GM18526 (cell line): ENCODE measurements around the gene PHTF2.

Experiments
- POLR2A ChIP-seq: IDR thresholded peaks from 3 replicates; pipeline ENCODE4 v1.6.1; 2011; ENCODE audit not compliant: insufficient read length; ENCODE audit errors: extremely low read depth

PHTF2 gene

DNA sequence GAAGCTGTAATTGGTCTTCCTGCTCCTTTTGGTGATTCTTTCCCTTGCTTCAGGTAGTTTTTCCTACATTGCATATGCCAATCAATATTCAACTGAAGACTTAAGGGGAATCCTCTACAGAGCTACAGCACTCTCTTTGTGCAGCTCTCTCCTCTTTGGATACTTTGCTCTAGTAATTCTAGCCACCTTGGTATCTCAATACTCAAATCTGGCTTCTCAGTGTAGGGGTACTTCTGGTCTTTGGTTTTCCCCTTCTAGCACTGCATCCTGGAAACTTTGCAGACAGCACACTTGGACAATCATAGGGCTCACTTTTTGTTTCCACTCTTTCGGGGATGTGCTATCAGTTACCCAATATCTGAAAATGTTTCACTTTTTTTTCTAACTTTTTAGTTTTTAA, 9.9 kb downstream of the PHTF2 start:
- no peak for TF ChIP-seq POLR2A

DNA sequence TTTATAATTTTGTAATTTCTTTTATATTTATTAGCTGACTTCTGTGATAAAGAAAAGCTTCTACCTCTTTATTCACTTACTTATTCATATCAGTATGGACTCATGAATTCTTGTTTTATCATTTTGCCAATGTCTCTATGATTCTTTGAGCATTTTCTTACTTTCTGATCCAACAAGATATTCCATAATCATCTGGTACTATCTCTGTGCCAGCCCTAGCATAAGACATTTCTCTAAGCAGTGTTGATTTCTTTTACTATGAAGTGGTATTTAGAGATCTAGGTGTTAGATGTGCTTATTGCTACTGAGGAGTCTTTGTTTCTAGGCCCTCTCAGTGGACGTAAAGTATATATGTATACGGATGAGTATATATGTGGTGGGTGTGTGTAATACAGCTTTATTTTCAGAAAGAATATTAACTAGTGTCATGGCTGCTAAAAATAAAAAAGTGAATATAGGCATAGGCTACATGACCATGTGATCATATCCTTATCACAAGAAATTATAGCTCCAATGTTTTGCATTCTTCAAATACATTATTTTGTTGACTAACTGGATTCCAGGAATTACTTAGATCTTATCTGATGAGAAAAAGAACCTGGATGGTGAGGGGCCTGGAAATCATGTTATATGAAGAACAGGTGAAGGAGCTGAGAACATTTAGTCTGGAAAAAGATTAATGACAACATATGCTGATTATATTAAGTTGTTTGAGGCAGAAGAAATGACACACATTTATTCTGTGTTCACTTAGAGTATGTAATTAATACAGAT, 13.1 kb downstream of the PHTF2 start:
- no peak for TF ChIP-seq POLR2A

DNA sequence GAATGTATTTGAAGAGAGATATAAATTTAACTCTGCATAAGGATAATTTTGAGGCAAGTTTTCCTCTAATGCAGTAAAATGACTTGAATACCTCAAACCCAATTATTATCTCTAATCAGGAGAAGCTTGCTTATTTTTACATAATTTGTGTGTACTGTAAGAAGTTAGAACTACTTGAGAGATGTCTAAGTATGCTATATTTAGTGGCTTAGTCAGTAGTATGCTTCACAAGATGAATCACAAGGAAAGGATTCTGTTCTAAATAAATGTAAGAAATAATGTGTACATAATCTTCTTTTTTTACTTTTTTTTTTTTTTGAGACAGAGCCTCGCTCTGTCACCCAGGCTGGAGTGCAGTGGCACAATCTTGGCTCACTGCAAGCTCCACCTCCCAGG, 13.7 kb downstream of the PHTF2 start:
- TF ChIP-seq POLR2A = no peak

DNA sequence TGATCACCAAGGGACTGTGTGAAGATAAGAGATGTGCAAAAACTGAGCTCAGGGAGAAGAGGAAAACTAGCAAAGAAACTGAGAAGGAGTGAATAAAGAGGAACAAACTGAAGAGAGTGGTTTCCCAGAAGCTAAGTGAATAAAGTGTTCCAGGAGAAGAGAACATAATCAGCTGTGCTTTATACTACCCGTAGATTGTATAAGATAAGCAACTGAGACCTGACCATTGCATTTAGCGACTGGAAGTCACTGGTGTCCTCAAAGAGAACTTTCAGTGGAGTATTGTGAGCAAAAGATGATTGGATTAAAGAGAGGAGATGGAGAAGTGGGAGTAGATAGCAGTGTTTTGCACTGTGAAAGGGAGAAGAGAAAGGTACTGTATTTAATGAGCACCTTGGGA, 14.6 kb downstream of the PHTF2 start:
- TF ChIP-seq POLR2A = no peak

DNA sequence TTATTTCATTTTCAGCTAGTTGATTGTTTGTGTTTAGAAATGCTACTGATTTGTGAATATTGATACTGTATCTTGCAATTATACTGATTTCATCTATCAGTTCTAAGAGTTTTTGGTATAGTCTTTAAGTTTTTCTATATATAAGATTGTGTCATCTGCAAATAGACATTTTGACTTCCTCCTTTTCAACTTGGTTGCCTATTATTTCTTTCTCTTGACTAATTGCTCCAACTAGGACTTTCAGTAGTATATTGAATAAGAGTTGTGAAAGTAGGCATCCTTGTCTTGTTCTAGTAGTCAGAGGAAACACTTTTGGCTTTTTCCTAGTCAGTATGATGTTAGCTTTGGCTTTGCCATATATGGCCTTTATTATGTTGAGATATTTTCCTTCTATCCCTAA, 20.4 kb downstream of the PHTF2 start:
- TF ChIP-seq POLR2A = no peak

DNA sequence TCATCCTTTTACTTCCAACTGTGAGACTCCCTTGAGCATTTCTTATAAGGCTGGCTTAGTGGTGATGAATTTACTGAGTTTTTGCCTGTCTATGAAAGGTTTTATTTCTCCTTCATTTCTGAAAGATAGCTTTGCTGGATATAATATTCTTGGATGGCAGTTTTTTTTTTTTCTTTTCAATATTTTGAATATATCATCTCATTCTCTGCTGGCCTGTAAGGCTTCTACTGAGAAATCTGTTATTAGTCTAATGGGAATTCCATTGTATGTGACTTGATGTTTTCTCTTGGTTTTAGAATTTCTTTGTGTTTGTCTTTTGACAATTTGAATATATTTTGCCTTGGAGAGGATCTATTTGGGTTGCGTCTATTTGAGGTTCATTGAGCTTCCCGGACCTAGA, 22.4 kb downstream of the PHTF2 start:
- TF ChIP-seq POLR2A = no peak

DNA sequence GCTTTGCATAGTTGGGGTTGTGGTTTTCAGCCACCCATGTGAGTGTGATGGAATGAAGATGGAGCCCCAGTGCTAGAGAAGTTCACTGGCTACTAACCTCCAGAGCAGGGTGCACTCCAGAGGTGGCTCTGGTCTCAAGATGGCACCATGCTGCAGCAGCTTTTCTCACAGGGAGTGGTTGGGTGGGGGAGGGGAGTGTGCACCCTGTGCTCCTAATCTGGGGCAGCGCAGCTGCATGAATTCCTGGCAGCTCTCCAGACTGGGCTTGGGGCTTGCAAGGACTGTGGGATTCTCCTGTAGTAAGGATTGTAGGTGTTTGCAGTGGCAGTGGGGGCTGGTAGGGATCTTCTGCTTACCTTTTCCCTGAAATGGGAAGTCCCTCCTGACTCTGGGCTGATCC, 23.7 kb downstream of the PHTF2 start:
- no peak for TF ChIP-seq POLR2A

DNA sequence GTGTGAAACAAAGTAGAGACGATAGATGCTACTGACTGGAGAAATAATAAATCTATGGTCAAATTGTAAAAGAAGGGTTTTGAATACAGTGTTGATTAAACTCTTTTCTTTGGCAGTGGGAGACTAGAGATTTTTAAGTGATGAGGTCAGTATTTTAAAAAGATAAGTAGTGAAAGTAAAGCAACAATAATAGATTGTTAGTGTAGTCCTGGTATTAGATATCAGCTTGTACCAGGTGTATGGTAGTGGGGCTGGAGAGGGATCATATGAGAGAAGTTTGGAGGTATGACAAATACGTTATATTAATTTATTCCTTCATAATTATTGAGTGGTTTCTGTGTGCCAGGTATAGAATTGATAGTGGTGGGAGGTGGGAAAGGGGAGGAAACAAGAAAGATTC, 25.2 kb downstream of the PHTF2 start:
- TF ChIP-seq POLR2A = no peak

DNA sequence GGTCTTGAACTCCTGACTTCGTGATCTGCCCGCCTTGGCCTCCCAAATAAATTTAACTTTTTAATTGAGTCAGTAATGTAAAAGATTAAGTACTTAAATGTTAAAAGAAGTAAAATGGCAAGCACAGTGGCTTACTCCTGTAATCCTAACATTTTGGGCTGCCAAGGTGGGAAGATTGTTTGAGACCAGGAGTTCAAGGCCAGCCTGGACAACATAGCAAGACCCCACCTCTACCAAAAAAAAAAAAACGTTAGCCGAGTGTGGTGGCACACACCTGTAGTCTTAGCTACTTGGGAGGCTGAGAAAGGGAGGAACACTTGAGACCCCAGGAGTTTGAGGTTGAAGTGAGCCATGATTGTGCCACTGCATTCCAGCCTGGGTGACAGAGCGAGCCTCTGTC, 26.1 kb downstream of the PHTF2 start:
- TF ChIP-seq POLR2A = no peak

DNA sequence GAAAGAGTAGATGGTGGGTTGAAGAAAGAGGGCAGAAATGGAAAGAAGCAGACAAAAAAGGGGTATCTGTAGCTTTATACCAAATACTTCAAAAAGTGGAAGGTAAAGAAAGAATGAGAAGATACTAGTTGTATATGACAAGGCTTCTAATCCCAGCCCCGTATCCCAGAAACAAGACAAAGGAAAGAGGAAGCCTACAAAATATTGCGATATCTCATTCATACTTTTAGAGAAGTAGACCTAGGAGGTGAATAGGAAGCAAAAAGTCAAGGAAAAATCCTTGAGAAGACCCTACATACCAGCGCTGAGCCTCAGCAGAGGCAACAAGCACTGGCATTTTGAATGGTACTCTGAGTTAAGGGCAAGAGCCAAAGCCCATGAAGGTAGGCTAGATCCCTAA, 26.6 kb downstream of the PHTF2 start:
- no peak for TF ChIP-seq POLR2A

DNA sequence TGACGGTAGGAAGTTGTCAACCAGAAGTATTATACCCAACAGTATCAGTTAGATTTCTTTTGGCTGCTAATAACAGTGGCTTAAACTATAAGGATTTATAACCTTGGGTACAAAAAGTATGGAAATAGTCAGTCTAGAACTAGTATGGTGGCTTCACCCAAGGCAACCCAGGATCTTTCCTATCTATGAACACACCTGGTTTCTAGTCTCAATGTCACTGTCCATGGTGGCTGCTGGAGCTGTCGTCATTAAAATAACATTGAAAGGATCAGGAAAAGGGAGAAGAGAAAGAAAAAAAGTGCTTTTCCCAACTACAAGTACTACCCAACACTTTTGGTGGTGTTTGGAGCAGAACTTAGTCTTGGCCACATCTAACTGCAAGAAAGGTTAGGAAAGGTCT, 27.7 kb downstream of the PHTF2 start:
- no peak for TF ChIP-seq POLR2A

DNA sequence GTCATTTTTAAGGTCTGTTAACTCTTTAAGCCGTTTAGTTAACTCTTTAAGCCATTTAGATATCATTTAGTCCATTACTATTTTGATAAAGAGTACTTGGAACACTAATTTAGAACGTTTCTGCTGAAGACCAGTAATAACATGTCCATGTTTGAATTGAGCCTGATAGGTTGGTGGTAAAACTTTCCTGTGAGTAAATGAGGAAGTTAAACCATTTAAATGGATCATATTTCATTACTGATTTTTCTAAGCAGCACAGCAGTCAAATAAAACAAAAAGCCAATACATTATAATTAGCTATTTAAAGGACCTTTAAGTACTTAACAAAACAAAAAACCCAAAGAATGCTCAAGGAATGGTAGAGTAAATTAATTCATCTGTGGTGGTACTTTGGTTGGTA, 29.4 kb downstream of the PHTF2 start:
- no peak for TF ChIP-seq POLR2A

DNA sequence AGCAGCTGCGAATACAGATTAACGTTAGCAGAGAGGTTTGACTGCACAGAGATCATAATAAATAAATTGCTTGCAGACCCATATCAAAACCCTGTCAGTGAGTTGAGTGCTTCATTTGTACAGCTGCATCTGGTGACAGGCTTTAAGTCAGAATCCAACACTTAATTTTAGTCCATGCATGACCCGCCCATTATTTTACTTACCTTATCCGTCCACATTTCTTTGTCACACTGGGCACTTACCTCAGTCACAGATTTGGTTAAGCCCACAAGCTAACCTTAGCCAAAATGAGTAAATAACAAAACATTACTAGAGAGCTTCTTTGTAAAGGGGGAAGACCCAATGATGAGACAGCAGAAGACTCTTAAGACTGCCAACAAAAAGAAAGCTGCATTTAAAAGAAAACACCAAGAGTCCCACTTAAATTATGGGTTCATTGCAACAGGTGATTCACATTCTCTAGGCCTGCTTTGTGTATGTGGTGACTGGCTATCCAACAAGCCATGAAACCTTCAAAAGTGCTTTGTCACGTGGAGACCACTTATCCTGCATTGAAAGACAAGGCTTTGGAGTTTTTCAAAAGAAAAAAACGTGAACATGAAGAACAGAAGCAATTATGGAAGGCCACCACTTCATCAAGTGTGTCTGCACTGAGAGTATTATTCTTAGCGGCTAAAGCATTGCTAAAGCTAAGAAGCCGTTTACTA, 32.2 kb downstream of the PHTF2 start:
- no peak for TF ChIP-seq POLR2A

DNA sequence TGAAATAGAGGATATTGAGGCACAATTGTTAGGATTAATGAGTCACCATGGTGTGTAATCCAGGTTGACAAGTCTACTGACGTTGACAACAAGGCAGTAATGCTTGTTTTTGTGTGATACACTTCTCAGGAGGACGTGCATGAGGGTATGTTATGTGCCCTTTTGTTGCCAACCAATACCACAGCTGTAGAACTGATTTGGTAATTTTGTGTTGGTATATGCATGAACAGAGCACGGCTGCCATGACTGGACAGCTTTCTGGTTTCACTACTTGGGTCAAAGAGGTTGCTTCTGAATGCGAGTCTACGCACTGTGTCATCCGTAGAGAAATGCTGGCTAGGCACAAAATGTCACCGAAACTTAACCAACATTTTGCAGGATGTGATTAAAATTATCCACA, 32.9 kb downstream of the PHTF2 start:
- TF ChIP-seq POLR2A = no peak

DNA sequence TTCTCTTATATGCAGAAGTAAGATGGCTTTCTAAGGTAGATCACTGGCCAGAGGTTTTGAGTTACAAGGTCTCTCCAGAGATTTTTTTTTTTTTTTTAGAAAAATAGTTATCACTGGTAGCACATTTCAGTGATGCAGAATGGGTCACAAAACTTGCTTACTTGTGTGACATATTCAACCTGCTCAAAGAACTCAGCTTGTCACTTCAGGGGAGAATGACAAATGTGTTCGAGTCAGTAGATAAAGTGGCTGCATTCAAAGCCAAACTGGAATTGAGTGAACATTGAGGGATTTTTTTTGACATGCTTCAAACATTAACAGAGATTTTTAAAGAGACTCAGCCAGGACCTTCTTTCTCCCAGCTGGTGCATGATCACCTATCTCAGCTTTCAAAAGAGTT, 33.4 kb downstream of the PHTF2 start:
- TF ChIP-seq POLR2A = no peak

DNA sequence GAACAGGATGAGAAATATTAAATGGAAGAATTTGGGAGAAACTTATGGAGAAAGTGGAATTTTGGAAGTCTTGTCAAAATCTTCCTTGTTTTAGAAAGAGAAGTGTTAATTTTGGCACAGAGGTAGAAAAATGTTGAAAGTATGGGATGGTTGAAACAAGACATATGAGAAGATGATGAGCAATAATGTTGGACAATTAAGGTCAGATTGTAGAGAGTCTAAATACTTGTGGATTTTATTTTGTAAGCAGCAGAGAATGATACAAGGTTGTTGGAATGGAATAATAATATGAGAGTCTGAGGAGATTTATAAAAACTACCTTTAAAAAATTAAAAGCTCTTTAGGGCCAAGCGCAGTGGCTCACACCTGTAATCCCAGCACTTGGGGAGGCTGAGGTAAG, 34.6 kb downstream of the PHTF2 start:
- no peak for TF ChIP-seq POLR2A

DNA sequence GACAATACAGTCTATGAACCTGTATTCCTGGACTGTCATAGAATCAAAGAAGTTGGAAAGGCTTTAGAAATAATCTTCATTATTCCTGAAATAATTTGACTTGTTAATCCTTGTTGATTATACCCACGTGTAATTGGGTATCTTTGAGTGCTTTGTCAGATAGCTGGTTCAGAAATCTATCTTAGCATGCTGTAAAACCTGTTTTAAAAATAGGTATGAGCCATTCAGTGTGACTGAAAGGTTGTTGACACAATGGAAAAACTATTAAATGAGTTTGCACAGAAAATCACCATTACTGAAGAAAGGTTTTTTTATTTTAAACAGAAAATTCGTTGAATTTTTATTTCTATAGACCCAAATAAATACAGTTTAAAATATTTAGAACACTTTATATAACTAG, 38.7 kb downstream of the PHTF2 start:
- TF ChIP-seq POLR2A = no peak
